H9 (cell line): ENCODE data around the gene HDAC5. TPM values are rescaled to one million over a fixed set of nuclear protein-coding genes. Genes with fewer than 3 reads are reported as not detected.

Experiments
- DNase-seq: peaks from one replicate; pipeline ENCODE4 v3.0.0-alpha.2; 2017
- H2AFZ ChIP-seq: one replicate; pipeline ENCODE4 v1.6.1; 2013; ENCODE audit warnings: mild to moderate bottlenecking, low read length, control low read depth, moderate library complexity
- H2AK5ac ChIP-seq: 2 replicates; pipeline ENCODE4 v1.6.1; 2013; ENCODE audit warnings: low read length, control low read depth, mixed read lengths; ENCODE audit not compliant: insufficient read length
- H2BK120ac ChIP-seq: one replicate; pipeline ENCODE4 v1.6.1; 2013; ENCODE audit warnings: low read depth, mild to moderate bottlenecking, low read length, control low read depth, inconsistent platforms; ENCODE audit not compliant: poor library complexity, severe bottlenecking
- H2BK12ac ChIP-seq: 2 replicates; pipeline ENCODE4 v1.6.1; 2013; ENCODE audit warnings: low read length, control low read depth, mixed read lengths, low read depth; ENCODE audit not compliant: insufficient read length
- H2BK15ac ChIP-seq: 2 replicates; pipeline ENCODE4 v1.6.1; 2013; ENCODE audit warnings: low read depth, low read length, control low read depth
- H2BK20ac ChIP-seq: one replicate; pipeline ENCODE4 v1.6.1; 2013; ENCODE audit warnings: low read depth, mild to moderate bottlenecking, low read length, control low read depth, inconsistent platforms; ENCODE audit not compliant: poor library complexity, severe bottlenecking
- H2BK5ac ChIP-seq: 2 replicates; pipeline ENCODE4 v1.6.1; 2013; ENCODE audit warnings: low read length, control low read depth, mixed read lengths; ENCODE audit not compliant: insufficient read length
- H3K14ac ChIP-seq: 2 replicates; pipeline ENCODE4 v1.6.1; 2013; ENCODE audit warnings: low read length, control low read depth; ENCODE audit not compliant: insufficient read depth
- H3K18ac ChIP-seq: 2 replicates; pipeline ENCODE4 v1.6.1; 2013; ENCODE audit warnings: low read depth, mild to moderate bottlenecking, mixed read lengths, low read length, control low read depth; ENCODE audit not compliant: insufficient read length
- H3K23ac ChIP-seq: 2 replicates; pipeline ENCODE4 v1.6.1; 2013; ENCODE audit warnings: low read length, control low read depth, mixed read lengths, low read depth; ENCODE audit not compliant: insufficient read length
- H3K23me2 ChIP-seq: 2 replicates; pipeline ENCODE4 v1.6.1; 2013; ENCODE audit warnings: low read depth, mild to moderate bottlenecking, mixed read lengths, low read length, control low read depth; ENCODE audit not compliant: insufficient read length, poor library complexity, severe bottlenecking
- H3K27ac ChIP-seq: 2 replicates; pipeline ENCODE4 v1.5.1; 2013; ENCODE audit warnings: low read length, control low read depth, mixed read lengths, low read depth; ENCODE audit not compliant: insufficient read length
- H3K27me3 ChIP-seq: 2 replicates; pipeline ENCODE4 v1.6.1; 2013; ENCODE audit warnings: low read length, control low read depth, inconsistent platforms; ENCODE audit not compliant: insufficient read depth
- H3K4ac ChIP-seq: 2 replicates; pipeline ENCODE4 v1.6.1; 2013; ENCODE audit warnings: low read depth, mild to moderate bottlenecking, control low read depth, inconsistent platforms, low read length, moderate library complexity
- H3K4me1 ChIP-seq: 2 replicates; pipeline ENCODE4 v1.6.1; 2013; ENCODE audit warnings: low read length, control low read depth, inconsistent platforms; ENCODE audit not compliant: insufficient read depth
- H3K4me2 ChIP-seq: 2 replicates; pipeline ENCODE4 v1.6.1; 2013; ENCODE audit warnings: low read length, control low read depth, mixed read lengths; ENCODE audit not compliant: insufficient read length, insufficient read depth
- H3K56ac ChIP-seq: 2 replicates; pipeline ENCODE4 v1.6.1; 2013; ENCODE audit warnings: low read depth, mild to moderate bottlenecking, mixed read lengths, low read length, control low read depth; ENCODE audit not compliant: insufficient read length
- H3K79me1 ChIP-seq: 2 replicates; pipeline ENCODE4 v1.6.1; 2013; ENCODE audit warnings: low read depth, mild to moderate bottlenecking, moderate library complexity, low read length, control low read depth, inconsistent platforms; ENCODE audit not compliant: insufficient read depth, poor library complexity, severe bottlenecking
- H3K79me2 ChIP-seq: 2 replicates; pipeline ENCODE4 v1.6.1; 2013; ENCODE audit warnings: low read length, control low read depth, inconsistent platforms; ENCODE audit not compliant: insufficient read depth
- H3K9ac ChIP-seq: 2 replicates; pipeline ENCODE4 v1.6.1; 2013; ENCODE audit warnings: low read length, control low read depth, mixed read lengths; ENCODE audit not compliant: insufficient read length; ENCODE audit errors: extremely low read depth
- H3K9me3 ChIP-seq: one replicate; pipeline ENCODE4 v1.6.1; 2013; ENCODE audit warnings: low read depth, low read length, inconsistent platforms; ENCODE audit not compliant: control insufficient read depth
- H3T11ph ChIP-seq: one replicate; pipeline ENCODE4 v1.6.1; 2013; ENCODE audit warnings: mild to moderate bottlenecking, low read length, control low read depth, inconsistent platforms
- H4K20me1 ChIP-seq: one replicate; pipeline ENCODE4 v1.6.1; 2013; ENCODE audit not compliant: control insufficient read depth, insufficient read length, insufficient read depth
- H4K5ac ChIP-seq: 2 replicates; pipeline ENCODE4 v1.6.1; 2013; ENCODE audit warnings: low read depth, mild to moderate bottlenecking, mixed read lengths, low read length, control low read depth; ENCODE audit not compliant: insufficient read length
- H4K8ac ChIP-seq: replicated peaks from 2 replicates; pipeline ENCODE4 v1.6.1; 2013; ENCODE audit warnings: low read length, control low read depth, mixed read lengths, low read depth; ENCODE audit not compliant: insufficient read length
- H4K91ac ChIP-seq: 2 replicates; pipeline ENCODE4 v1.6.1; 2013; ENCODE audit warnings: low read depth, mild to moderate bottlenecking, moderate library complexity, mixed read lengths, low read length, control low read depth; ENCODE audit not compliant: insufficient read length
- H3K27ac Mint-ChIP-seq, 3 experiments: 2 replicates in 2 of 3; 3 replicates in 1 of 3; pipeline ENCODE4 v1.8.0; 2020 to 2021; ENCODE audit warnings: mixed read lengths in 3 of 3, mild to moderate bottlenecking in 1 of 3, moderate library complexity in 1 of 3
- H3K27me3 Mint-ChIP-seq: 2 replicates; pipeline ENCODE4 v1.8.0; 2021; ENCODE audit warnings: low read depth, mild to moderate bottlenecking, moderate library complexity, mixed read lengths
- H3K36me3 Mint-ChIP-seq, 3 experiments: 2 replicates in 2 of 3; 3 replicates in 1 of 3; pipeline ENCODE4 v1.8.0; 2020 to 2021; ENCODE audit warnings: low read depth in 3 of 3, mixed read lengths in 3 of 3; ENCODE audit not compliant: insufficient read depth in 1 of 3
- H3K4me1 Mint-ChIP-seq, 2 experiments: 2 replicates each; pipeline ENCODE4 v1.8.0; 2020; ENCODE audit warnings: mixed read lengths in 2 of 2
- H3K4me3 Mint-ChIP-seq, 2 experiments: 2 replicates in 1 of 2; 3 replicates in 1 of 2; pipeline ENCODE4 v1.8.0; 2020 to 2021; ENCODE audit warnings: mild to moderate bottlenecking in 2 of 2, mixed read lengths in 2 of 2, moderate library complexity in 1 of 2
- H3K9me3 Mint-ChIP-seq, 2 experiments: 2 replicates in 1 of 2; 3 replicates in 1 of 2; pipeline ENCODE4 v1.8.0; 2020; ENCODE audit warnings: mild to moderate bottlenecking in 2 of 2, mixed read lengths in 2 of 2, moderate library complexity in 1 of 2
- CTCF ChIP-seq: fragments of 200-600 bp; sonication (generic); conservative IDR thresholded peaks from 3 replicates; pipeline ENCODE4 v1.8.0; 2021; ENCODE audit warnings: antibody characterized with exemption, mild to moderate bottlenecking
- WGBS: extraction: QIAGEN DNeasy Blood & Tissue Kit; methylation state at CpG from one replicate; pipeline ENCODE4 v1.1.7; 2013; ENCODE audit warnings: missing lambda C conversion rate, low lambda C conversion rate, mixed read lengths; ENCODE audit not compliant: insufficient read length; ENCODE audit errors: extremely low coverage; 5-methylcytosine and 5-hydroxymethylcytosine counted together
- total RNA-seq: library from RNA; stranded (reverse); gene quantifications from 2 replicates; pipeline ENCODE4 v1.2.1, GENCODE V29; 2021

Gene HDAC5
- total RNA-seq, 1 experiment from 2014 or later = 39.5 TPM

GRCh38 chr17:44061446-44061845 is 62.0 kb downstream of the HDAC5 start:
- H2BK15ac ChIP-seq = no peak overlapping the region
- no peak overlapping the region for H2AK5ac ChIP-seq
- WGBS = no CpG with 5 or more reads among the region's 1 CpG
- H3K36me3 Mint-ChIP-seq = peaks cover 47 to 70% (median 70%) of the 10 kb centered on the region in 3 experiments
- no peak overlapping the region for H3K14ac ChIP-seq
- no peak for TF ChIP-seq CTCF
- H3K9me3 Mint-ChIP-seq = no peaks in the 10 kb centered on the region
- no peak overlapping the region for H4K5ac ChIP-seq
- H4K20me1 ChIP-seq = no peaks in the 10 kb centered on the region
- no peak overlapping the region for H4K91ac ChIP-seq
- H2BK20ac ChIP-seq = no peak overlapping the region
- H4K8ac ChIP-seq = no peak overlapping the region
- no peak overlapping the region for H3K18ac ChIP-seq
- no peak overlapping the region for H3T11ph ChIP-seq
- no peak for DNase-seq
- H3K4me1 ChIP-seq = 0 out of 2 replicates have a peak, but pooled peaks cover 2% of the 10 kb centered on the region
- no peaks in the 10 kb centered on the region for H3K27me3 Mint-ChIP-seq
- H2BK5ac ChIP-seq = no peak overlapping the region
- H3K23me2 ChIP-seq = peaks cover 3% of the 10 kb centered on the region
- no peak overlapping the region for H3K4me3 Mint-ChIP-seq
- H3K23ac ChIP-seq = no peak overlapping the region
- H3K56ac ChIP-seq = no peak overlapping the region
- H3K27me3 ChIP-seq = no peaks in the 10 kb centered on the region
- H2BK120ac ChIP-seq = no peak overlapping the region
- H2AFZ ChIP-seq = no peak overlapping the region
- H3K79me2 ChIP-seq = peaks cover 43% of the 10 kb centered on the region
- H3K9me3 ChIP-seq = no peaks in the 10 kb centered on the region
- H3K4me1 Mint-ChIP-seq = peaks cover 19 to 20% of the 10 kb centered on the region in 2 experiments; a peak in 3 of 4 replicates
- H3K79me1 ChIP-seq = peaks cover 9% of the 10 kb centered on the region
- H3K27ac Mint-ChIP-seq = no peak overlapping the region
- H3K9ac ChIP-seq = no peak overlapping the region
- no peak overlapping the region for H3K27ac ChIP-seq
- no peak overlapping the region for H2BK12ac ChIP-seq
- H3K4ac ChIP-seq = no peak overlapping the region
- H3K4me2 ChIP-seq = no peak overlapping the region
